Adrenal gland (tissue), 5 donors: ENCODE measurements around the gene SRC.

Source experiments
- CTCF ChIP-seq, 6 experiments: fragments of 450-650 bp in 4 of 6; fragments of 200-600 bp in 2 of 6; sonication (generic) in 1 of 6; IDR thresholded peaks; 1 replicate in 5 of 6; 2 replicates in 1 of 6; pipeline versions ENCODE4 v1.5.1 to v1.8.0; 2016 to 2021; ENCODE audit warnings: antibody characterized with exemption in 6 of 6, mild to moderate bottlenecking in 2 of 6, moderate library complexity in 1 of 6
- POLR2A ChIP-seq, 2 donors: fragments of 450-650 bp; IDR thresholded peaks; one replicate each; pipeline ENCODE4 v1.6.1; 2017; ENCODE audit warnings: antibody characterized with exemption in 2 of 2, mild to moderate bottlenecking in 2 of 2, moderate library complexity in 1 of 2
- donor health status: DM: no; HTN: no; CAD: no.

GRCh38 chr20:37346236-37346534 is 245 bp downstream of the SRC start:
- TF ChIP-seq POLR2A (IDR thresholded peaks at IDR 0.05) (no peak), CTCF (IDR thresholded peaks at IDR 0.05) (no peak)
